ENCODE data around the gene ZBTB8B.
A peak's percentile ranks its signal among the peaks of the same experiment; 100 is the strongest.
"Not testable (repeated sequence)": the region's sequence is repeated elsewhere in the genome, so short reads cannot be mapped to it uniquely, and the experiment has no call there.

Gene ZBTB8B

DNA sequence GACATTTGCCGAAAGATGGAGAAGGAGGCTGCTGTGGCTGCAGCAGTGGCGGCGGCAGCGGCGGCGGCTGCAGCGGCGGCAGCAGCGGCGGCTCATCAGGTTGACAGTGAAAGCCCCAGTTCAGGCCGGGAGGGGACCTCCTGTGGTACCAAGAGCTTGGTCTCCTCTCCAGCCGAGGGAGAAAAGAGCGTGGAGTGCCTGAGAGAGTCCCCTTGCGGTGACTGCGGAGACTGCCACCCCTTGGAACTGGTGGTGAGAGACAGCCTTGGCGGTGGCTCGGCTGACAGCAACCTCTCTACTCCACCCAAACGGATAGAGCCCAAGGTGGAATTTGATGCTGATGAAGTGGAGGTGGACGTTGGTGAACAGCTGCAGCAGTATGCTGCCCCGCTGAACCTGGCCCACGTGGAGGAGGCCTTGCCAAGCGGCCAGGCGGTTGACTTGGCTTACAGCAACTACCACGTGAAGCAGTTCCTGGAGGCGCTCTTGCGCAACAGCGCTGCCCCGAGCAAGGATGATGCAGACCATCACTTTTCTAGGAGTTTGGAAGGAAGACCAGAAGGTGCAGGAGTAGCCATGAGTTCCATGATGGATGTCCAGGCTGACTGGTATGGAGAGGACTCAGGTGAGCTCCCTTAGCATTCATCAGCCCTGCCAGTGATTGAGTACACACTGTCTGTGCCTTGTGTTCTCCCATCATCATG lies 6.3 kb downstream of the ZBTB8B start:
- DNase-seq, result no peak

DNA sequence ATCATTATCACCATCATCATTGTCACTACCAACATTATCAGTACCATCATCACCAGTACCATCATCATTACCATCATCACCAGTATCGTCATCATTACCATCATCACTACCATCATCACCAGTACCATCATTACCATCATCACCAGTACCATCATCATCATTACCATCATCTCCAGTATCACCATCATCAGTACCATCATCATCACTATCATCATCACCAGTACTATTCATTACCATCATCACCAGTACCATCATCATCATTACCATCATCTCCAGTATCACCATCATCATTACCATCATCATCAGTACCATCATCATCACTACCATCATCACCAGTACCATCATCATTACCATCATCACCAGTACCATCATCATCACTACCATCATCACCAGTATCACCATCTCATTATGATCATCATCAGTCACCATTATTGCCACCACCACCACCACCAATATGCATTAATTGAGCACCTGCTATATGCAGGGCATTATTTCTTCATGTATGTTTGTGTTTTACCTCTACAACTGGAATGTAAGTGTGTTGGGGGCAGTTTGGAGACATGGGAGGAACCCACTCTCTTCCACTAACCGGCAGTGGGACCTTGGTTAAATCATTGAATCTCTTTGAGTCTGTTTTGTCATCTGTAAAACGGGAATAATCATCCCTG lies 7.0 kb downstream of the ZBTB8B start:
- no peak for DNase-seq

DNA sequence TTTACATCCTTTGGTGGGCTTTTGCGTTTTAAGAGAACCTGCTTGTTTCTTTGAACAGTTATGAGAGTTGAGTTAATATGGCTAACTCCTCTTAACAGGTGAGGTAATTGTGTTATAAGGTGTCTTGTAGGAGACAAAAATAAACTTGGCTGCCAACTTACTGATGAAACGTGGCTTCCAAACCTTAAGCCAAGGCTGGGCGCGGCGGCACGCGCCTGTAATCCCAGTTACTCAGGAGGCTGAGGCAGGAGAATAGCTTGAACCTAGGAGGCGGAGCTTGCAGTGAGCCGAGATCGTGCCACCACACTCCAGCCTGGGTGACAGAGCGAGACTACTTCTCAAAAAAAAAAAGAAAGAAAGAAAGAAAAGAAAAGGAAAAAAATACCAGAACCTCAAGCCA lies 8.1 kb downstream of the ZBTB8B start:
- not testable (repeated sequence) for DNase-seq

DNA sequence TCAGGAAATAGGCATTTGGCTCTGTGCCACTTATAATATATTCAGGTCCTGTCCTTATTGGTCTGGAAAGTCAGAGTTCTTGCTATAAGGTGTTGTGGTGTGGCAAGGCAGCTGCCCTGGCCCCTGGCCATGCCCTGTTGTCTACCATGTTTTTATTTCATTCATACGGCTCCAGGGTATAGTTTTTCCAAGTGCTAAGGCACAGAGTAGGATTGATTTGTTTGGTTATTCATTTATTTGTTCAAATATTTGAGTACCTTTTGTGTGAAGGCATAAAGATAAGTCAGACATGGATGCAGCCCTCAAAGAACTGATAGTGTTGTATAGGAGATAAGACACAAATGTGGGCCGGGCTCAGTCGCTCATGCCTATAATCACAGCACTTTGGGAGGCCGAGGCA lies 10.1 kb downstream of the ZBTB8B start:
- no peak for DNase-seq

DNA sequence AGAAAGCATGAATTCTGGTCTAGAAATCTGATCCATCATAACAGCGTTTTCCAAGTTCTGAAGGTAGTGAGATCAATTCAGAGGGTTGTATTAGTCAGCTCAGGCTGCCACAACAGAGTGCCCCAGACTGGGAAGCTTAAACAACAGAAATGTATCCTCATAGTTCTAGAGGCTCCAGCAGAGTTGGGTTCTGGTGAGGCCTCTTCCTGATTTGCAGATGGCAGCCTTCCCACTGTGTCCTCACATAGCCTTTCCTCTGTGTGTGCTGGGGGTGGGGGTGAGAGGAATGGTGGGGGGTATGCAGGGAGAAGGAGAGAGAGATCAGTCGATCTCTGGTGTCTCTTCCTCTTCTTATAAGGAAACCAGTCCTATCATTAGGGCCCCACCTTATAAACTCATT lies 15.1 kb downstream of the ZBTB8B start:
- DNase-seq, result no peak

DNA sequence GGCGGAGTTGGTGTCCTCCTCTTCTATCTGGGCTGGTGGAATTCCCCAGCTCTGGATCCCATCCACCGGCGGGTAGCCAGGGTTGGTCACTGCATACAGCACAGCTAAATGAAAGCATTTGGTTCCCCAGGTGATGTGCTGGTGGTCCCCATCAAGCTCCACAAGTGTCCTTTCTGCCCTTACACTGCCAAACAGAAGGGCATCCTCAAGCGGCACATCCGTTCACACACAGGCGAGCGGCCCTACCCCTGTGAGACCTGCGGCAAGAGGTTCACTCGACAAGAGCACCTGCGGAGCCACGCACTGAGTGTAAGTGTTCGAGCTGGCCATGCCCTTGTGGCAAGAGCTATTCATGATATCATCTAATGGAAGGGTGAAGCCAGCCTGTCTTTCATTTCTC lies 15.9 kb downstream of the ZBTB8B start:
- DNase-seq, result no peak

DNA sequence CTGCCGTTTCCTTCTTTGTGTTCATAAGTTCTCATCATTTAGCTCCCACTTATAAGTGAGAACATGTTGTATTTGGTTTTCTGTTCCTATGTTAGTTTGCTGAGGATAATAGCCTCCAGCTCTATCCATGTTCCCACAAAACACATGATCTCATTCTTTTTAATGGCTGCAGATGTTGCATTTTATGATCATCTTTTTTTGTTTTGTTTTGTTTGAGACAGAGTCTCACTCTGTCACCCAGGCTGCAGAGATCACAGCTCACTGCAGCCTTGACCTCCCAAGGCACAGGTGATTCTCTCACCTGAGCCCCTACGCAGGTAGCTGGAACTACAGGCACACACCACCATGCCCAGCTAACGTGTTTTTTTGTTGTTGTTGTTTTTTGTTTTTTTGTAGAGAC lies 16.9 kb downstream of the ZBTB8B start:
- not testable (repeated sequence) for DNase-seq

DNA sequence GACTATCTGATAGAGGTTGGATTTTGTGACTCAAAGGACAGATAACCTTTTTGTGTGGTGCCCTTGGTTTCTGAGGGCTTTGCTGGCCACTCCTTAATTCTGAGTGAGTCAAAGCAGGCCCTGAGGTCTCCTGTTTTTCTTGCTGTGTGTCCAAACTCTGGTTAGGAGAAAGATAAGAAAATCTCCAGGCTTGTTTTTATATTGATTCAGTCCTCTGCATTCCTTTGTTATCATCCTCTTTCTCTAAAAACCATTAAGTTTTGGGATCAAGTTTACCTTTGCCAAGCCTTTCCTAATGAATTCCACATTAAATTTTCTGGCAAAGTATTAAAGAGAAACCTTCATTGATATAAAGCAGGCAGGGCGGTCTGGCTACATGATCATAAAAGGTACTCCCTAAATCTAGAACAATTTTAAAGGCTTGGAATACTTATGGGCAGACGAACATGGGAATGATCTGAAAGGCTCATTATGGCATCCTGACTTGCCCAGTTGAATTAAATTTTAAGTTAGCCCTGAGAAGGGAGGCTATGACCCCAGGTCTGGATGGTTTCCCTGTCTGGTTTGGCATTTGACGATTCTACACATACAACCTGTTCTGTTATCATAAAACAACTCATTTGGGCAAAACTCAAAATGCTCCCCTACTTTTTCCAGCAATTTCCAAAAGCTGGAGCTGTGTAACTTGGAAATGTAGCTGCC lies 20.8 kb downstream of the ZBTB8B start:
- DNase-seq, result no peak

DNA sequence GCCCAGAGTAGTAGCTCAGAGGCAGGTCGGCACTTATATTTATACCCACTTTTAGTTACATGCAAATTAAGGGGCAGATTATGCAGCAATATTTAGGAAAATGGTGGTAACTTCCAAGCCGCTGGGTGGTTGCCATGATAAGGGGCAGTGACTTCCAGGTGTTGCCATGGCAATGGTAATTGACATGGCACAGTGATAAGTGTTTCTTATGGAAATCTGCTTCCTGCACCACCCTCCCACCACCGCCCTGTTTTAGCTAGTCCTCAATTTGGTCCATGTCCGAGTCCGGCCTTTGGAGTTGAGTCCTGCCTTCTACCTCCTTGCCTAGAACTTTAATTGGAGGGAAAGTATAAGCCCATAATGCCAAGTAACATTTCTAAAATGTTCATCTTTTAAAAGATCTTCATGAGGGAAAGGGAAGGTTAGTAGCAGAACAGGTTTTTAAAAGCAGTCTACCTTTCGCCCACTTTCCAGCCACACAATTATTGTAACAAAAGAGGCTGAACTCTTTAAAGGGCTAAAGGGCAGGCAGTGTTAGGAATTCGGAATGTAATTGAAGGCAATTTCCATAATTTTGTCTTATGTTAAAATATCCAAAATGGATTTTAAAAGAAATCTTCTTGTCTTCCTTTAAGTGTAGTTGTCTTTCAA lies 21.7 kb downstream of the ZBTB8B start:
- DNase-seq, result no peak

DNA sequence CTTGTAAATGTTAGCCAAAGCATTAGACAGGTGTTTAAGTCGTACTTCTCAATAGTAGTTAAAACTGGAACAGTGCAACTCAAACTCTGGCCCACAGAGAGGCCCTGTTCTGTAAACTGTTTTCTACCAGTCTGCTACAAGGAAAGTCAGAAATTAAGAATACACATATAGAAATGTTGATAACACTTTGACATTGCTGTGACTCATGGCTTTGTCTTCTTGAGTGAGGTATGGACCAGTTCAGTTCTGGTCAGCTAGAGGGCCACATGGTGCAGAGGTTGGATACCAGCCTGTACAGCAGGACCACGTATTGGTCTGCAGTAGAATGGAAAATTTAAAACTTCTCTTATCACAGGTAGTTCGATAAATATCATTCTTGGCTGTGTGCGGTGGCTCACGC lies 22.3 kb downstream of the ZBTB8B start:
- DNase-seq, result no peak

DNA sequence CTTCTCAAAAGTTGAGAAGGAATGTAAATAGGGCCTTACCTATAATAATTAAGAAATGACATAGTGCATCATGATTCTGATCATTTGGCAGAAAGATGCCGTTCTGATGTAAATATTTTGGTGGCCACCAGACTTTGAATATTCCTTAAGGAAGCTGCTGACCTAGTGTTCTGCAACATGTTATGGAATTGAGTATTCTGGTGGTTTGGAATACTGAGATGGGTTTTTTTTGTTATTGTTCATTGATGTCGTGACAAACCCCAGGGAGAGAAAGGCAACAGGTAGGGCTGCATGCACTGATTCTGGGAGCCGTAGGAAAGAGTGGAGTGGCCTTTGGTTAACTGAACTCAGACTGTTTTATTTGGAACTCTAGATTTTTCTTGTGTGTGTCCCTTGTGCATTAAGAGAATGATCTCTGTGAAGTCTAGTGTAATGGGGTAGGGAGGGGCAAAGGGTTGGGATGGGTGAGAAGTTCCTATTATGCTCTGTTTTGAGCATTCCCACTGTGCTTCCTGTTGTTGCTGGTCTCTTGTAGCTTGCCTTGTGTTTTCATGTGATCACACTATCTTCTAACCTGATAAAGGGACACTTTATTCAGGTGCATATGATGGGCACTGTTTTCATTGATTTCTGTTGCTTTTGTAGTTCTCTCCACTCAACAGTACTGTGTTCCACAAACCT lies 25.0 kb downstream of the ZBTB8B start:
- DNase-seq, result no peak

DNA sequence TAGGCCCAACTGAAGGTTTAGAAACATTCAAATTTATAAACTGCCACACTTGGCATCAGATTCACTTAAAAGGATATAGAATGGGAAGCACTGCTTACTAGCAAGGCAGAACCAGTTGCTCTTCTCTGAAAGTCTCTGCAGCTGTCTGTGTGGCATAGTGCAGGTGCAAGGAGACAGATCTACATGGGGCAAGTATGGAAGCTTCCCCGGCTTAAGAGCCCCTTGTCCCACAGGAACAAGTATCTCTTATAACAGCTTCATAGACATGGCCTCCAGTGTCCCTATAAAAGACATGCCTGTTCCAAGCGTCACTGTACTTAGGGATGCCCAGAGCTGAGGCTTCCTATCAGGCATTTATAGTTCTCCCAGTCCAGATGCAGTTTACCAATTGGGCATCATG lies 26.5 kb downstream of the ZBTB8B start:
- no peak for DNase-seq

DNA sequence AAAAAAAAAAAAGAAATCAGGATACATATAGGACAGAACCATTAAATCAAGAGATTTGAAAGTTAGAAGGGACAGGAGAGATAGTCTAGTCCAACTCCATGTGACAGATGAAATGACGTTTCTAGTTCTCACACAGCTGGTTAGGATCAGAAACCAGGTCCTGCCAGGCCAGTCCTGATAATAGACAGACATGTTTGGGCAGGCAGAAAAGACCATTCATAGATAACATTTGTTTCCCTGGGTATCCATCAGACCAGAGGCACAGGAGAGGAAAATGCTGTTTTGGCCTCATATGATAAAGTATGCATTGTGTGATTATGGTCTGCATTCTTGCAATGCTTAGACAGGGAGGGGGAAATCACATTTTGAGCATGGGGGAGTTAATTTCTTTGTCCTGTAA lies 29.3 kb downstream of the ZBTB8B start:
- no peak for DNase-seq

DNA sequence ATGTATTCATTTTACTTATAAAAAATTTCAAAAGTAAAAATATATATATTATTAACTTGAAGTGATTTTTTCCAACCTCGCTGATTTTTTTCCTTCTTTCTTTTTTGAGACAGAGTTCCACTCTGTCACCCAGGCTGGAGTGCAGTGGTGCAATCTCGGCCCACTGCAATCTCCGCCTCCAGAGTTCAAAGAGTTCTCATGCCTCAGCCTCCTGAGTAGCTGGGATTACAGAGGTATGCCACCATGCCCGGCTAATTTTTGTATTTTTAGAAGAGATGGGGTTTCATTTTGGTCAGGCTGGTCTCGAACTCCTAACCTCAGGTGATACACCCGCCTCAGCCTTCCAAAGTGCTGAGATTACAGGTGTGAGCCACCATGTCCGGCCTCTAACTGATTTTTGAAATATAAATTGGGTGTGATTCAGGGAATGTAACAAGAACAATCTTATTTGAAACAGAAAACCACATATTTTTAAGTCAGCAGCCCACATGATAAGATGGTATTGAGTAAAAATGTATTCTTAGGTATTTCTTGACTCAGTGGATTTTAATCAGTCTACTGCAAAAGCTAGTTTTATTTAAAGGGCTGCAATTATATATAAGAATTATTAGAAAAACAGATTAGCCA lies 30.0 kb downstream of the ZBTB8B start:
- no peak for DNase-seq

DNA sequence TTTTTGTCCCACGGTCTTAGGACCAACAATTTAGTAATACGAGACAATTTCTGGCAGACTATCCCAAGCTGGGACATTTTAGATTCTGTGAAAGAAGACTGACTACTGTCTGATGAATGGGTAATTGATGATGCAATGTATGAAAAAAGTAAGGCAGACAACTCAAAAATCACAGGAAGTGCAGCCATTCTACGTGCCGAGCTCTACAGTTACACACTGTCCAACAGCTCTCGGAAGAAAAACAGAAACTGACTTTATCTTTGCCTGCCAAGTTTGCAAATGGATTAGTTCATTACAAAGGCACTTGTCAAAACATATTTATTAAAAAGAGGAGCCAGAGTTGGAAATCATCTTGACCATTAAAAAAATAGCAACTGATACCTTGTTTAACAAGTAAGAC lies 31.3 kb downstream of the ZBTB8B start:
- no peak for DNase-seq

DNA sequence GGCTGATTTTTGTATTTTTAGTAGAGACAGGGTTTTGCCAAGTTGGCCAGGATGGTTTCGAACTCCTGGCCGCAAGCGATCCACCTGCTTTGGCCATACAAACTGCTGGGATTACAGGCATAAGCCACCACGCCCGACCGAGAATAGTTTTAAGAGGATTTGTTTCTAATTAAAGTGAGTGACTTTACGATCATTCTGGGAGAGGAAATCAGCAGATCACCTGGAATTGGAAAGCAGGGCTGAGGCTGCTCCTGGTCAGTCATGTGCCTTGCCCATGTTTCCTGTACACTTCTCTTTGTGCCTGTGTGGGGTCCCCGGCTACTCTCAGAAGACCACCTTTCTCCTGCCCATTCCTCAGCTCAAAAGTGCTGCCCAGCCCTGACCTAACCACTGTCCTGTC lies 33.9 kb downstream of the ZBTB8B start:
- no peak for DNase-seq

DNA sequence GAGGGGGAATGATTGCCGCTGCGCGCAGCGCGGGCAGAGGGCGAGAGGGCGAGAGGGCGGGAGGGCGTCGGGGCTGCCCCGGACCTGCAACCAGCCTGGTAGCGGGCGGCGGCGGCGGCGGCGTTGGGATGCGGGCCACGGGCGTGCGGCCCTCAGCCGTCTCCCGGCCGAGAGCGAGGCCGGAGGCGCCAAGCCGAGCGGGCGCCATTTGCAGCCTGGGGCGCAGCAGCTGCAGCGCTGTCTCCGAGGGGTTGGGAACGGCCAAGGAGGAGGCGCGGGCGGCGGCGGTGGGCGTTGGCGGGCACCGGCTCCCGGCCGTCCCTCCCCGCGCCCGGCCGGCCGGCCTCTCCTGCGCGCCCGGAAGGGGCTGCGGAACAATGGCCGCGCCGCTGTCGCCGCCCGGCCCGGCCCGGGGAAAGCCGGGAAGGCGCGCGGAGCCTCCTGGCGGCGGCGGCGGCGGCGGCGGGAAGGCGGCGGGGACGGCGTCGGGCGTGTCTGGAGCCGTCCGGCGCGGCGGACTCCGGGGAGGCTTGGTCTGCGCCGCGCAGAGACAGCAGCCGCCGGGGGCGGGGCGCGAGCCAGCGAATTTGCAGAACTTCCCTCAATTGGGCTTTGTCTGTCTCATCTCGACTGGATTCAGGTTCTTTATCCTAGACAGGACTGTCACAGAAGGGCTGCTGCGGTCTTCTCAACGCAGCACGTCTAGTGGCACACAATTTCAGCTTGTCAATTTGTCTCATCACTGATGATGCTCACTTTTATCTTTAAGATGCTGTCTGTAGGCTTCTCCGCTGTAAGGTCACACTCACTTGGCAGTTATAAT lies 35.7 kb downstream of the ZBTB8B start:
- peak; percentile 49 to 59 for DNase-seq

DNA sequence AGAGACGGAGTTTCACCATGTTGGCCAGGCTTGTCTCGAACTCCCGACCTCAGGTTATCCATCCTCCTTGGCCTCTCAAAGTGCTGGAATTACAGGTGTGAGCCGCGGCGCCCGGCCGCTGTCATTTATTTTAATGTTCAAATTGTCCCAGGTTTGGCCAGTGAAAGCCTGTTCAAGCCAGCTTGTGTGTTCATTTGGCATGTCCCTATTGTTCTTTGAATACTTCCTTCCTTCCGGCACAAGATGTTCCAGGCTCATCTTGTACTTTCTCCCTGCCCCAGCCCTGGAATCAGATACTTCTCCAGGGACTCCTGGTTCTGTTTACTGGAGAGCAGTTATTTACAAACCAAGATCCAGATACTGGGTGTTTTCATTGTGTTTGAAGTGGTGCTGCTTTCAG lies 37.0 kb downstream of the ZBTB8B start:
- DNase-seq, result no peak

DNA sequence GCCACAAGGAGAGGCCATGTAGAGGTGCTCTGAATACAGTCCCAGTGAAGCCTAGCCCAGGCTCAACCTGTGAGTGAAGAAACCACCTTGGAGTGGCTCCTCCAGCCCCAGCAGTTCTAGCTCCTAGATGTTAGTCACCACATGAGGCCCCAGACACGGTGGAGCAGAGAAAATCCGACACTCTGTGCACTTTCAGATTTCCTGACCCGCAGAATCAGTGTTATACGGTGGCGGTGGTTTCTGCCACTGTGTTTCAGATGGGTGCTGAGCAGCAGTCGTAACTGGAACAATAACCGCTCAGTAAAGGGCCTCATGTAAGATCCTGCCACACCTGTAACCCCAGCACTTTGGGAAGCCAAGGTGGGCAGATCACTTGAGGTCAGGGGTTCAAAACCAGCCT lies 38.3 kb downstream of the ZBTB8B start:
- no peak for DNase-seq

DNA sequence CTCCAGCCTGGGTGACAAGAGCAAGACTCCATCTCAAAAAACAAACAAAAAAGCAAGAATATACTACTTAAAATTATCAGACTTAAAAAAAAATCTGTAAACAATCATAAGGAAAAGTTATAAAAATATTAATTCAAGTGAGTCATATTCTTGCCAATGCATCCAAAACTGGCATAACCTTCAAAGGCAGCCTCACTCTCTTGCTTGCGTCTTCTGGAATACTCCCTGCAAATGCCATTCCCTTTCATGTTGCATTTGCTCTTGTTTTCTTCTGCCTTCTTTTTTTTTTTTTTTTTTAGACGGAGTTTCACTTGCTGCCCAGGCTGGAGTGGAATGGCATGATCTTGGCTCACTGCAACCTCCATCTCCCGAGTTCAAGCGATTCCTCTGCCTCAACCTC lies 42.1 kb downstream of the ZBTB8B start:
- DNase-seq, result no peak

DNA sequence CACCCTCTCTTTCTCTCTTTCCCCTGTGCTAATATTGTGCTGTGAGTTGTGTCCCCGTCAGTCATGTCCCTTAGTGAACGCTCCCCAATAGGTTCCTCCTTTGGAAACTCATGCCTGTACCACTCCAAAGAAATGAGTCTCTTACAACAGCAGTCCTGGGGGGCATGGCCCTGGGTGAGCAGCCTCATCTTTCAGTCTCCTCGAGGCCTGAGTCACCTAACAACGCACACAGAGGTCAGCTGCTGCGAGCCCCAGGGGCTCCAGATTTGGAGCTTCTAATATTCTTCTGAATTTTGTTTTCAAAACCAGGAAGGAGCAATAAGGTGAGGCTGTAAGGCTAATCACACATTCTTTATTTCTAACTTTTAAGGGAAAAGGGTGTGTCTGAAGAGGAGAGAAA lies 43.9 kb downstream of the ZBTB8B start:
- no peak for DNase-seq

DNA sequence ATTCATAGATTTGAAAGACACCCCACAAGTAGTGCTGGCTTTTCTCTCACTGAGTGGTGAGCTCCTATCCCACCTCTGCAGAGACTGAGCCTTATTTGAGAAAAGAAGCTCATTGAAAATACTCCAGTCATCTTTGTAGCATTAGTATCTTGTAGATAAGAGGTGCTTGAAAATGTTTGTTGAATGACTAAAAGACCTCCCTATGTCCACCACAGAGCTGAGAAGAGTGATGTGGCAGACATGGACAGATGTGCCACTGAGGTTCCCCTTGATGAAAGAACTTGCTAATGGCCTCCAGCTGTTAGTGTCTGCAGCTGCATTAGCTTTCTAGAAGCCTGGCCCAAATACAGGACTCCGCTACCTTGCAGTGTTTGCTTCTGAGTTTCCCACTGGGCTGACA lies 45.1 kb downstream of the ZBTB8B start:
- DNase-seq, result no peak
